Stimulated activated CD8-positive, alpha-beta memory T cell treated with anti-CD3 and anti-CD28 coated beads, Interleukin-4, amount 100 ng/mL, for 24 hours (primary cell): ENCODE measurements around the gene EEIG1.

Source experiments
- DNase-seq: peaks from one replicate; pipeline ENCODE4 v3.0.0-alpha.2; 2020; ENCODE audit warnings: low read depth

EEIG1 gene

GRCh38 chr9:128001151-128001778 lies 20.5 kb upstream of the EEIG1 start:
- no peak for DNase-seq

DNA sequence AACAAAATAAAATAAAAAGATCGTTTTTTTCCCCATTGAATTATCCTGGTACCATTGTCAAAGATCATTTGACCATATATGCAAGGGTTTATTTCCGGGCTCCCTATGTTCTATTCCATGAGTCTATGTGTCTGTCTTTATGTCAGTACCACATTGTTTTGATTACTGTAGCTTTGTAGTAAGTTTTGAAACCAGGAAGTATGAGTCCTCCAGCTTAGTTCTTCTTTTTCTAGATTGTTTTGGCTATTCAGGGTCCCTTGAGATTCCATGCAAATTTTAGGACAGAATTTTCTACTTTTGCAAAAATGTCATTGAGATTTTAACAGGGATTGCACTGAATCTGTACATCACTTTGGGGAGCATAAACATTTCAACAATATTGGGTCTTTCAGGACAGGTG lies 18.7 kb upstream of the EEIG1 start:
- DNase-seq = no peak

- no peak for DNase-seq
These were observed 12.9 kb upstream of the EEIG1 start for GRCh38 chr9:127993721-127994120.

GRCh38 chr9:127991757-127992274 lies 11.0 kb upstream of the EEIG1 start:
- no peak for DNase-seq

- DNase-seq = no peak
These were observed 10.4 kb upstream of the EEIG1 start for GRCh38 chr9:127991017-127991756.

DNA sequence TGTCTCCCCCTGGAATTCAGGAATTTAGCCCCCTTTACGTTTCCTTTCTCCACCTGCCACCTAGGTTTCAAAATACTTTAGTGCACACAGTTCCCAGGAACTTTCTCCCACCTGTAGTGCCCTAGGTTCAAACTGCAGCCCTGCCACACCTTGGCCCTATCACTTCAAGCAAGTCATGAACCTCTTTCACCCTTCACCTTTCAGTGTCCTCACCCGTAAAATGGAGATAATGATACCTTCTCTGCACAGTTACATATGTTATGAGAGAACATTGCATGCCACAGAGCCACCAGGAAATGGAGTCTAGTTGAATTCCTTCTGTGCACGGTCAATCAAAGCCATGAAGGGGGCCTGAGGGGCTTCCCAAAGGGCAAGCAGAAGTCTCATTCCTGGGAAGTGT lies 9.8 kb upstream of the EEIG1 start:
- DNase-seq = no peak

GRCh38 chr9:127989094-127989493 lies 8.3 kb upstream of the EEIG1 start:
- DNase-seq = no peak

GRCh38 chr9:127987103-127987614 lies 6.4 kb upstream of the EEIG1 start:
- no peak for DNase-seq

DNA sequence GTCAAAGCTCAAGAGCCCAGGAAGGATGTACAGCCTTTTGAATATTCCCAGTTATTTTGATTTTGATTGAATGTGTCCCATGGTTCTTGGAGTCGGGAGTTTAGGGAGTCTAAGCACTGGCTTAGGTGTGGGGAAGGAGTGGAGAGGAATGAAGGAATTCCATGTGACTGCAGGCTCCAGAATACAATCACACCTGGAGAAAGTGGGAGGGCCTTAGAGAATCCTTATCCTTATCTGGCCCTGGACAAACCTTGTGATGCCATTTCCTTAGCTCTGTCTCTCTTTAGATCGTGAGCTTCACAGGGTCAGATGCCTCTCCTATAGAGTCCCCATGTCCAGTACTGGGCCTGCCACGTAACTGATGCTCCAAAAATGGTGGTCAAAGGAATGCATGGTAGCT lies 4.2 kb upstream of the EEIG1 start:
- no peak for DNase-seq

GRCh38 chr9:127983847-127984289 lies 3.1 kb upstream of the EEIG1 start:
- DNase-seq = no peak

DNA sequence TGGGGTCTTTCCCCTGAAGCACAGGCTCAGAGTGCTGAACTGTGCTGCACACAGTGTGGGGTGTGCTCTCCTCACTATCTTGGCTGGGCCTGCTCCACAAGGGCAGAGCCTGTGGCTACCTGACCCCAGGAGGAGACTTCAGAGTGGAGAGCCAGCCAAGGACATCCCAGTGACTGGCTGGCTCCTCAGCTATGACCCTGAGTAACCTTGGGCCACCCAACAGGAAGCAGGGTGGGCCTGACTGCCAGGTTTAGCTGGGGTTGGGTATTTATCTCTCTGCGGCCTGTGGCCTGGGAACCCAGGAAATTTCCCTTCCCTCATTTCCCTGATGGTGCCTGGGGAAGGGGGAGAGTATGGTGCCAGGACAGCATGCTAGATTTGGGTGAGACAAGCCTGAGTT lies 2.1 kb upstream of the EEIG1 start:
- DNase-seq = no peak

GRCh38 chr9:127981559-127982121 lies 851 bp upstream of the EEIG1 start:
- DNase-seq = no peak

DNA sequence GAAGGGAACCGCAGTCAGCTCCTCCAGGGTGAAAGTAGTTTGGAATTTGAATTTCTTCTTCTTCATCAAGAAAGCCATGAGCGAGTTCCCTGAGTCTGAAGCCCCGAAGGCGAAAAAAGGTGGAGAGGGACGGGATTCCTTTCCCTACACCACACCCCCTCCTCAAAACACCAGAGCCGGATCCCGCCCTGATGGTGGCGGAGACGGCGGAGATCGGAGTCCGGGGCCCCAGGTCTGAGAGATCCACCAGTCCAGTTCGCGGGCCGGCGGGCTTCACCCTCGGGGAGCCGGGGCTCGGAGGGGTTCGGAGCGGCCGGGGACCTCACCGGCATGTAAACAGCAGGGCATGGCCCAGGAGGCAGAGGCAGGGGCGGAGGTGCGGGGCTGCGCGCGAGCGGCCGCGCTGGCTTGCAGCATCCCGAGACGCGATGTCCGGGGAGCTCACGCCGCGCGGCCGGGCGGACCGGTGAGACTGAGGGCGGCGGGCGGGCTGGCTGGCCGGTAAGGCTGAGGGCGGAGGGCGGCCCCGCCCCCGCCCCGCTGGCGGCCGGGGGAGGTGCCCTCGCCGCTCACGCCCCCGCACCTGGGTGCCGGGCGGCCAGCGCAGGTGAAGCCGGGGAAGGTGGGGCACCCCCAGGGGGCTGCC lies 606 bp downstream of the EEIG1 start:
- DNase-seq = no peak

- DNase-seq = no peak
These were observed 1.3 kb downstream of the EEIG1 start for GRCh38 chr9:127979333-127980059.

- no peak for DNase-seq
These were observed 1.8 kb downstream of the EEIG1 start for GRCh38 chr9:127979015-127979332.

GRCh38 chr9:127977884-127978647 lies 2.7 kb downstream of the EEIG1 start:
- DNase-seq = no peak

- DNase-seq = no peak
These were observed 3.5 kb downstream of the EEIG1 start for GRCh38 chr9:127977009-127977883.

DNA sequence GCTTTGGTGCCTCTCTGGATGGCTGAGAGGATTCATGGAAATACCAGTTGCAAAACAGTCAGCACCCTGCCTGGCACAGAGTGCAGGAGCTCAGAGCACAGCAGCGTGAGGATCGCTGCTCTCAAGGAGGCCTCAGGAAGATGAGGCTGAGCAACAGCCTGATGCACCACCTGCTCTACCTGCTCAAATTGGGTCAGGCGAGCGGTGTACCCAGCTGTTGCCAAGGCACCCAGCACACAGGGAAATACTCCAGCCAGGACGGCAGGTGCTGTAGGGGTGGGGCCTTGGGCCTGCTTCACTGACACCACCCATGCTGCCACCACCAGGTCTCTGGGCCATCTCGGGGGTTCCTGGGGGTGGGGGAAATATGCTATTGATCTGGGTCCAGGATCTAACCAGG lies 4.3 kb downstream of the EEIG1 start:
- no peak for DNase-seq

GRCh38 chr9:127975376-127976315 lies 5.1 kb downstream of the EEIG1 start:
- DNase-seq = no peak
